Thyroid gland (tissue), 4 donors: ENCODE results near the gene PPP1CC.

ENCODE experiments used
- CTCF ChIP-seq, 6 experiments: fragments of 200-600 bp in 3 of 6; fragments of 450-650 bp in 3 of 6; sonication (generic) in 3 of 6; IDR thresholded peaks; one replicate each; pipeline ENCODE4 v1.5.1; 2016 to 2019; ENCODE audit warnings: antibody characterized with exemption in 6 of 6, mild to moderate bottlenecking in 2 of 6, inconsistent platforms in 1 of 6, moderate library complexity in 1 of 6
- POLR2A ChIP-seq, 2 donors: fragments of 450-650 bp; IDR thresholded peaks; one replicate each; pipeline ENCODE4 v1.6.1; 2017; ENCODE audit warnings: antibody characterized with exemption in 2 of 2, mild to moderate bottlenecking in 2 of 2, moderate library complexity in 1 of 2

- TF ChIP-seq CTCF (IDR thresholded peaks at IDR 0.05) = no peak
- TF ChIP-seq POLR2A (IDR thresholded peaks at IDR 0.05) = no peak
Measured at GRCh38 chr12:110745542-110746284, 3.0 kb upstream of the PPP1CC start.
